ENCODE measurements around the gene SNRNP200. TPM values are rescaled to one million over a fixed set of nuclear protein-coding genes. Genes with fewer than 3 reads are reported as not detected.
A peak's percentile ranks its signal among the peaks of the same experiment; 100 is the strongest.

SNRNP200 gene
- total RNA-seq, 1 experiment from 2014 or later: 231 TPM

GRCh38 chr2:96250188-96250587, 55.2 kb downstream of the SNRNP200 start:
- in situ Hi-C loops (cut with HindIII; ENCODE audit: low pct_unique_long_range_greater_than_20kb, low sequenced_read_pairs): loop anchor here (25.0 kb wide), 1 partner anchor 88 kb away; no protein-coding TSS in a partner anchor
- DNase-seq (ENCODE audit: low read depth, low spot score): no peak
- TF ChIP-seq SIN3A (IDR thresholded peaks at IDR 0.05; ENCODE audit: borderline replicate concordance, insufficient read depth, low read depth, low read length): no peak
- 0 out of 2 replicates have a peak, but pooled peaks have one; percentile 7 for TF ChIP-seq POLR2AphosphoS5 (IDR thresholded peaks at IDR 0.05; ENCODE audit: low read depth, low read length)
- intact Hi-C loops (cut with micrococcal nuclease; ENCODE audit: unreplicated experiment): no loop called here
- H3K4me1 ChIP-seq (ENCODE audit: control insufficient read depth, insufficient read depth, low read length): no peaks in the 10 kb centered on the region
- no peak for ATAC-seq
- no TSS peak for BruUV-seq (replicated peaks)
- H3K9me3 ChIP-seq (ENCODE audit: control insufficient read depth, insufficient read depth, low read depth, low read length): no peaks in the 10 kb centered on the region
- no peaks in the 10 kb centered on the region for H3K27me3 ChIP-seq (ENCODE audit: control insufficient read depth, insufficient read depth, low read length)
- POLR2A ChIA-PET: interaction anchor here (0.5 kb wide), 1 partner anchor 106 kb away, joined by 14 read pairs; no protein-coding TSS in a partner anchor
- H3K4me3 ChIP-seq (ENCODE audit: low read depth in 2 of 2, low read length in 2 of 2): no peak overlapping the region
- no peak overlapping the region for H3K27ac ChIP-seq (ENCODE audit: low read length)
- H3K36me3 ChIP-seq (ENCODE audit: control insufficient read depth, insufficient read depth, low read length): peaks cover 10% of the 10 kb centered on the region; the same call in 1 of the 2 replicates
- CTCF ChIA-PET: no interaction called here

DNA sequence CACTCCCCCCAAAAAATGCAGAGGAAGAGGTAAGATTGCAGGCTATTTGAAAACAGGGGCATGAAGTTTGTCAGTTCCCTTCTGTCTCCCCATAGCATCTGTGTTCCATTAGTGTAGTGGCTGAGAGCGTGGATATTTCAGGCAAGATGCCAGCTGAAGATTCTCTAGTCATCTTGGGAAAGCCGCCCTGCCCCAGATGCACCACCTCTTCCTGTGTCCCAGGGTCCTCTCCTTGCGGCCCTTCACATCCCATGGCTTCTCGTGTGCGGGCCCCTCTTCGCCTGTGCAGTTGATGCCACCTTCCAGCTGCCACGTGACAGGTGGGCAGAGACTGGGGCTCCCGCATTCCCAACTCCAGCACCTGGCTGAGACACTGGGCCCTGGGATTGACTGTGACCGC, 55.7 kb downstream of the SNRNP200 start:
- in situ Hi-C loops (cut with HindIII; ENCODE audit: low pct_unique_long_range_greater_than_20kb, low sequenced_read_pairs): loop anchor here (25.0 kb wide), 1 partner anchor 87 kb away; no protein-coding TSS in a partner anchor
- POLR2A ChIA-PET: no interaction called here
- Histone ChIP-seq H3K4me1 (ENCODE audit: control insufficient read depth, insufficient read depth, low read length) (no peaks in the 10 kb centered on the region), H3K27me3 (ENCODE audit: control insufficient read depth, insufficient read depth, low read length) (no peaks in the 10 kb centered on the region), H3K36me3 (ENCODE audit: control insufficient read depth, insufficient read depth, low read length) (peaks cover 6% of the 10 kb centered on the region; the same call in 1 of the 2 replicates), H3K4me3 (ENCODE audit: low read depth in 2 of 2, low read length in 2 of 2) (no peak overlapping the region), H3K9me3 (ENCODE audit: control insufficient read depth, insufficient read depth, low read depth, low read length) (no peaks in the 10 kb centered on the region), H3K27ac (ENCODE audit: low read length) (no peak overlapping the region)
- BruUV-seq (replicated peaks): no TSS peak
- CTCF ChIA-PET: no interaction called here
- ATAC-seq (no peak), DNase-seq (ENCODE audit: low read depth, low spot score) (no peak)
- intact Hi-C loops (cut with micrococcal nuclease; ENCODE audit: unreplicated experiment): no loop called here
- no peak for TF ChIP-seq REST (IDR thresholded peaks at IDR 0.05; ENCODE audit: insufficient read depth in 1 of 2, low read depth in 2 of 2, low read length in 1 of 2)
- no peak for TF ChIP-seq CTCF (IDR thresholded peaks at IDR 0.05)
- no peak for TF ChIP-seq SIN3A (IDR thresholded peaks at IDR 0.05; ENCODE audit: borderline replicate concordance, insufficient read depth, low read depth, low read length)
- no peak; the same call in 1 of the 2 replicates for TF ChIP-seq POLR2AphosphoS5 (IDR thresholded peaks at IDR 0.05; ENCODE audit: low read depth, low read length)
- no peak for TF ChIP-seq TCF7L2 (IDR thresholded peaks at IDR 0.05; ENCODE audit: low read depth, low read length)

DNA sequence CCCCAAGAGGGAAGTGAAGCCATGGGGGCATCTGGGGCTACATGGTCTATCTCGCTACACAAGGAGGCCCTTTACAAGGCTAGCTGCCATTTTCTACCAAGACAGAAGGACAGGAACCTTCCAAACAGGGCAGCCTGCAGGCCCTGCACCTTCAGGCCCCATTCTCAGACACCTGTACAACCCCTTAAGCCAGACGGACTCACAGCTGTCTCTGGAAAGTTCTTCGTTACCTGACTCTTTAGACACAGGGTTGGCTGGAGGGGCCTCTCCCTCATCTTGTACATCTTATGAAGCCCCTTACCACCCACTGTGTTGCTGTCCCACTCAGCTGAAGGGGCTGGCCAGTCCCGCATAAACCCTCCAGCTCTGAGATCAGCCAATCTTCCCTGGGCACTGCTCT, 56.7 kb downstream of the SNRNP200 start:
- ATAC-seq (no peak; the same call in 1 of the 2 replicates), DNase-seq (ENCODE audit: low read depth, low spot score) (no peak)
- Histone ChIP-seq H3K4me3 (ENCODE audit: low read depth in 2 of 2, low read length in 2 of 2) (no peak overlapping the region), H3K36me3 (ENCODE audit: control insufficient read depth, insufficient read depth, low read length) (peaks cover 3% of the 10 kb centered on the region; the same call in 1 of the 2 replicates), H3K4me1 (ENCODE audit: control insufficient read depth, insufficient read depth, low read length) (no peaks in the 10 kb centered on the region), H3K9me3 (ENCODE audit: control insufficient read depth, insufficient read depth, low read depth, low read length) (no peaks in the 10 kb centered on the region), H3K27me3 (ENCODE audit: control insufficient read depth, insufficient read depth, low read length) (no peaks in the 10 kb centered on the region), H3K27ac (ENCODE audit: low read length) (no peak overlapping the region)
- POLR2A ChIA-PET: no interaction called here
- BruUV-seq (replicated peaks): no TSS peak
- CTCF ChIA-PET: no interaction called here
- intact Hi-C loops (cut with micrococcal nuclease; ENCODE audit: unreplicated experiment) (no loop called here), in situ Hi-C loops (cut with HindIII; ENCODE audit: low pct_unique_long_range_greater_than_20kb, low sequenced_read_pairs) (no loop called here)
- TF ChIP-seq TCF7L2 (IDR thresholded peaks at IDR 0.05; ENCODE audit: low read depth, low read length) (no peak), SIN3A (IDR thresholded peaks at IDR 0.05; ENCODE audit: borderline replicate concordance, insufficient read depth, low read depth, low read length) (no peak), POLR2AphosphoS5 (IDR thresholded peaks at IDR 0.05; ENCODE audit: low read depth, low read length) (no peak), REST (IDR thresholded peaks at IDR 0.05; ENCODE audit: insufficient read depth in 1 of 2, low read depth in 2 of 2, low read length in 1 of 2) (no peak), CTCF (IDR thresholded peaks at IDR 0.05) (no peak)

Measured in Panc1 (cell line).